ENCODE results near the gene PLXNA3. TPM values are rescaled to one million over a fixed set of nuclear protein-coding genes. Genes with fewer than 3 reads are reported as not detected.
A peak's percentile ranks its signal among the peaks of the same experiment; 100 is the strongest.

The PLXNA3 gene
- total RNA-seq, 1 experiment from 2014 or later: 89.3 TPM

DNA sequence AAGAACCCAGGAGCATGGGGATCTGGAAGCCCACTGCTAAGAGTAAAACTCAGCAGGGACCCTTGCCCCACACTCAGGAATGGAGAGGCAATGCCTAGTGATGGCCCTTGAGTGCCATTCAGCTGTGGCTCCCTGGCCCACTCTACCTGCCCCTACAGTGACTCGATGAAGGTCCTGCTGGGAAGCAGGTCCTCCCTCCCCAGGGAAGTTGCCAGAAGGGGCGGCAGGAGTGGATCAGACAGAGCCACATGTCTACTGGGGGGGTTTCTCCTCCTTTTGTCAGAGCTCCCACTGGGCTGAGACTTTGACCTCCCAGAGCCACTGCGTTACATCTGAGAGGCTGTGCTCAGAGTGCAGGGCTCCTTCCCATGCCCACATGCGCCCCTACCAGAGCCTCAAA, 31.1 kb downstream of the PLXNA3 start:
- Histone ChIP-seq H3K4me2 (ENCODE audit: low read length) (peak overlapping the region; percentile 83), H2AFZ (ENCODE audit: low read depth, low read length, poor library complexity, severe bottlenecking) (no peak overlapping the region), H3K27ac (ENCODE audit: low read depth, low read length) (no peak overlapping the region), H3K79me2 (ENCODE audit: insufficient read depth, low read length) (peaks cover 15% of the 10 kb centered on the region), H3K4me3 (replicated peaks in 1 of 2; ENCODE audit: low read depth in 1 of 2, low read length in 2 of 2) (peak overlapping the region; percentile 61 to 68; a peak in 3 of 4 replicates), H3K27me3 (ENCODE audit: insufficient read depth, low read length) (no peaks in the 10 kb centered on the region), H3K9me2 (ENCODE audit: insufficient read depth) (no peaks in the 10 kb centered on the region), H3K4me1 (ENCODE audit: control insufficient read depth in 1 of 2, insufficient read depth in 2 of 2, low read length in 2 of 2) (peaks cover 7 to 36% of the 10 kb centered on the region in 2 experiments; a peak in 3 of 4 replicates), H4K20me1 (ENCODE audit: insufficient read depth) (no peaks in the 10 kb centered on the region), H3K9me3 (ENCODE audit: control insufficient read depth in 1 of 2, insufficient read depth in 1 of 2, low read depth in 1 of 2, low read length in 2 of 2) (no peaks in the 10 kb centered on the region), H3K36me3 (ENCODE audit: control insufficient read depth in 1 of 2, insufficient read depth in 2 of 2, low read length in 2 of 2) (peaks cover 0 to 10% of the 10 kb centered on the region in 2 experiments; a peak in 1 of 4 replicates), H3K9ac (ENCODE audit: low read length) (peak overlapping the region; percentile 74)
- no peak for ATAC-seq
- DNase-seq (ENCODE audit: low read depth, low spot score): no peak
- TF ChIP-seq CTCF (IDR thresholded peaks at IDR 0.05 in 2 of 3, conservative IDR thresholded peaks at IDR 0.05 in 1 of 3; ENCODE audit: borderline replicate concordance in 1 of 3, insufficient read depth in 1 of 3, low read depth in 2 of 3, low read length in 2 of 3) (no peak), SIN3A (IDR thresholded peaks at IDR 0.05; ENCODE audit: low read depth) (no peak), CEBPB (IDR thresholded peaks at IDR 0.05; ENCODE audit: low read depth) (no peak), EZH2phosphoT487 (IDR thresholded peaks at IDR 0.05; ENCODE audit: borderline replicate concordance) (no peak), TCF7L2 (IDR thresholded peaks at IDR 0.05; ENCODE audit: borderline replicate concordance, extremely low read depth, insufficient read depth, insufficient read length) (no peak), CBX3 (IDR thresholded peaks at IDR 0.05; ENCODE audit: low read depth) (no peak), SRF (IDR thresholded peaks at IDR 0.05; ENCODE audit: low read depth) (no peak), ZFX (IDR thresholded peaks at IDR 0.05) (no peak), YY1 (IDR thresholded peaks at IDR 0.05; ENCODE audit: extremely low read depth, insufficient replicate concordance, low read depth, low read length) (no peak), JUND (IDR thresholded peaks at IDR 0.05) (no peak), FOSL1 (IDR thresholded peaks at IDR 0.05; ENCODE audit: low read depth) (no peak), EZH2 (IDR thresholded peaks at IDR 0.05) (no peak), ELF1 (IDR thresholded peaks at IDR 0.05; ENCODE audit: borderline replicate concordance, low read depth) (no peak), POLR2A (IDR thresholded peaks at IDR 0.05; ENCODE audit: borderline replicate concordance, extremely low read depth, insufficient read depth, insufficient read length) (no peak), SP1 (IDR thresholded peaks at IDR 0.05; ENCODE audit: low read depth) (no peak), EGR1 (IDR thresholded peaks at IDR 0.05; ENCODE audit: low read depth) (no peak), POLR2AphosphoS5 (IDR thresholded peaks at IDR 0.05; ENCODE audit: low read depth, low read length) (no peak)
- TF ChIP-seq, protein P1, sequence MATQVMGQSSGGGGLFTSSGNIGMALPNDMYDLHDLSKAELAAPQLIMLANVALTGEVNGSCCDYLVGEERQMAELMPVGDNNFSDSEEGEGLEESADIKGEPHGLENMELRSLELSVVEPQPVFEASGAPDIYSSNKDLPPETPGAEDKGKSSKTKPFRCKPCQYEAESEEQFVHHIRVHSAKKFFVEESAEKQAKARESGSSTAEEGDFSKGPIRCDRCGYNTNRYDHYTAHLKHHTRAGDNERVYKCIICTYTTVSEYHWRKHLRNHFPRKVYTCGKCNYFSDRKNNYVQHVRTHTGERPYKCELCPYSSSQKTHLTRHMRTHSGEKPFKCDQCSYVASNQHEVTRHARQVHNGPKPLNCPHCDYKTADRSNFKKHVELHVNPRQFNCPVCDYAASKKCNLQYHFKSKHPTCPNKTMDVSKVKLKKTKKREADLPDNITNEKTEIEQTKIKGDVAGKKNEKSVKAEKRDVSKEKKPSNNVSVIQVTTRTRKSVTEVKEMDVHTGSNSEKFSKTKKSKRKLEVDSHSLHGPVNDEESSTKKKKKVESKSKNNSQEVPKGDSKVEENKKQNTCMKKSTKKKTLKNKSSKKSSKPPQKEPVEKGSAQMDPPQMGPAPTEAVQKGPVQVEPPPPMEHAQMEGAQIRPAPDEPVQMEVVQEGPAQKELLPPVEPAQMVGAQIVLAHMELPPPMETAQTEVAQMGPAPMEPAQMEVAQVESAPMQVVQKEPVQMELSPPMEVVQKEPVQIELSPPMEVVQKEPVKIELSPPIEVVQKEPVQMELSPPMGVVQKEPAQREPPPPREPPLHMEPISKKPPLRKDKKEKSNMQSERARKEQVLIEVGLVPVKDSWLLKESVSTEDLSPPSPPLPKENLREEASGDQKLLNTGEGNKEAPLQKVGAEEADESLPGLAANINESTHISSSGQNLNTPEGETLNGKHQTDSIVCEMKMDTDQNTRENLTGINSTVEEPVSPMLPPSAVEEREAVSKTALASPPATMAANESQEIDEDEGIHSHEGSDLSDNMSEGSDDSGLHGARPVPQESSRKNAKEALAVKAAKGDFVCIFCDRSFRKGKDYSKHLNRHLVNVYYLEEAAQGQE (IDR thresholded peaks at IDR 0.05; ENCODE audit: low read depth): no peak
- TF ChIP-seq, protein P2, sequence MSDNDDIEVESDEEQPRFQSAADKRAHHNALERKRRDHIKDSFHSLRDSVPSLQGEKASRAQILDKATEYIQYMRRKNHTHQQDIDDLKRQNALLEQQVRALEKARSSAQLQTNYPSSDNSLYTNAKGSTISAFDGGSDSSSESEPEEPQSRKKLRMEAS (IDR thresholded peaks at IDR 0.05): no peak
- TF ChIP-seq, protein P3, sequence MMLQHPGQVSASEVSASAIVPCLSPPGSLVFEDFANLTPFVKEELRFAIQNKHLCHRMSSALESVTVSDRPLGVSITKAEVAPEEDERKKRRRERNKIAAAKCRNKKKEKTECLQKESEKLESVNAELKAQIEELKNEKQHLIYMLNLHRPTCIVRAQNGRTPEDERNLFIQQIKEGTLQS (IDR thresholded peaks at IDR 0.05): no peak
- intact Hi-C loops (cut with micrococcal nuclease): no loop called here
- ChIA-PET RAD21 (ENCODE audit: low non-redundant PET in 1 of 2, low total read pairs in 2 of 2, uncharacterized antibody in 2 of 2, unreplicated experiment in 2 of 2) (no interaction called here), POLR2A (interaction anchor here (1.8 kb wide), 1 partner anchor 118 kb away, joined by 5 read pairs; no protein-coding TSS in a partner anchor), CTCF (interaction anchor here (2.4 kb wide), 1 partner anchor 116 kb away, joined by 6 read pairs; no protein-coding TSS in a partner anchor)
- BruUV-seq (replicated peaks): no TSS peak
